ENCODE results near the gene SLC22A25.
"Not testable (repeated sequence)": the region's sequence is repeated elsewhere in the genome, so short reads cannot be mapped to it uniquely, and the experiment has no call there.

SLC22A25 gene

GRCh38 chr11:63243533-63243932 is at the start of gene SLC22A25:
Gene SLC22A25 (minus strand): TSS chr11:63243599. CDS start chr11:63229652, 13,947 bp downstream.
- no peak for FAIRE-seq

- FAIRE-seq = no peak
These were observed 46.9 kb upstream of the SLC22A25 start for GRCh38 chr11:63290285-63290684.

GRCh38 chr11:63289658-63290057 is 46.3 kb upstream of the SLC22A25 start:
- FAIRE-seq = no peak

- no peak for FAIRE-seq
These were observed 39.2 kb upstream of the SLC22A25 start for GRCh38 chr11:63282579-63282978.

- no peak for FAIRE-seq
These were observed 37.5 kb upstream of the SLC22A25 start for GRCh38 chr11:63280920-63281319.

- FAIRE-seq = no peak
These were observed 34.0 kb upstream of the SLC22A25 start for GRCh38 chr11:63277345-63277943.

- no peak for FAIRE-seq
These were observed 31.4 kb upstream of the SLC22A25 start for GRCh38 chr11:63274776-63275175.

GRCh38 chr11:63273685-63274084 is 30.3 kb upstream of the SLC22A25 start:
- FAIRE-seq = no peak

- no peak for FAIRE-seq
These were observed 19.1 kb upstream of the SLC22A25 start for GRCh38 chr11:63262547-63262946.

GRCh38 chr11:63251312-63251711 is 7.9 kb upstream of the SLC22A25 start:
- FAIRE-seq = no peak

GRCh38 chr11:63250162-63251050 is 7.0 kb upstream of the SLC22A25 start:
- no peak for FAIRE-seq

GRCh38 chr11:63248966-63249365 is 5.6 kb upstream of the SLC22A25 start:
- FAIRE-seq = no peak

- not testable (repeated sequence) for FAIRE-seq
These were observed 4.0 kb upstream of the SLC22A25 start for GRCh38 chr11:63247237-63248002.

GRCh38 chr11:63246045-63246444 is 2.6 kb upstream of the SLC22A25 start:
- FAIRE-seq = no peak

- FAIRE-seq = no peak
These were observed 1.5 kb upstream of the SLC22A25 start for GRCh38 chr11:63244862-63245261.

GRCh38 chr11:63242089-63242781 is 1.2 kb downstream of the SLC22A25 start:
- FAIRE-seq = no peak

GRCh38 chr11:63240791-63241379 is 2.5 kb downstream of the SLC22A25 start:
- no peak for FAIRE-seq

GRCh38 chr11:63240098-63240497 is 3.3 kb downstream of the SLC22A25 start:
- FAIRE-seq = no peak

GRCh38 chr11:63239254-63239653 is 4.1 kb downstream of the SLC22A25 start:
- FAIRE-seq = no peak

GRCh38 chr11:63237413-63237812 is 6.0 kb downstream of the SLC22A25 start:
- FAIRE-seq = no peak

- FAIRE-seq = not testable (repeated sequence)
These were observed 7.6 kb downstream of the SLC22A25 start for GRCh38 chr11:63235471-63236461.
